HT-29 (cell line): ENCODE measurements around the gene C13orf46. TPM values are rescaled to one million over a fixed set of nuclear protein-coding genes. Genes with fewer than 3 reads are reported as not detected.
A peak's percentile ranks its signal among the peaks of the same experiment; 100 is the strongest.
"Not testable (repeated sequence)": the region's sequence is repeated elsewhere in the genome, so short reads cannot be mapped to it uniquely, and the experiment has no call there.

Experiments
- DNase-seq: peaks from one replicate; pipeline ENCODE4 v3.0.0-alpha.2; 2015; ENCODE audit warnings: low spot score
- total RNA-seq: library from RNA; depleted of rRNA; stranded (reverse); fragments of >200 nt; shearing (Covaris generic); gene quantifications from 2 replicates; pipeline ENCODE4 v1.2.3, GENCODE V29; 2014; rRNA removed

The C13orf46 gene
- total RNA-seq: 0.38 and 0.60 TPM in 2 replicates

- no peak for DNase-seq
These were observed at the start of gene C13orf46 for GRCh38 chr13:113973218-113974164. C13orf46 (minus strand) TSS chr13:113974076; CDS start chr13:113973997, 79 bp downstream.

GRCh38 chr13:114022876-114023275 is 49.0 kb upstream of the C13orf46 start:
- DNase-seq: no peak

- no peak for DNase-seq
These were observed 48.4 kb upstream of the C13orf46 start for GRCh38 chr13:114022309-114022669.

- DNase-seq: no peak
These were observed 47.8 kb upstream of the C13orf46 start for GRCh38 chr13:114021464-114022308.

GRCh38 chr13:114020750-114021463 is 47.0 kb upstream of the C13orf46 start:
- DNase-seq: no peak

GRCh38 chr13:114020134-114020533 is 46.3 kb upstream of the C13orf46 start:
- DNase-seq: not testable (repeated sequence)

- peak; percentile 77 for DNase-seq
These were observed 45.5 kb upstream of the C13orf46 start for GRCh38 chr13:114019367-114019766.

- no peak for DNase-seq
These were observed 44.7 kb upstream of the C13orf46 start for GRCh38 chr13:114018461-114019055.

- DNase-seq: no peak
These were observed 44.1 kb upstream of the C13orf46 start for GRCh38 chr13:114017966-114018365.

- no peak for DNase-seq
These were observed 43.3 kb upstream of the C13orf46 start for GRCh38 chr13:114017028-114017630.

- no peak for DNase-seq
These were observed 42.6 kb upstream of the C13orf46 start for GRCh38 chr13:114016321-114017027.

GRCh38 chr13:114015969-114016295 is 42.1 kb upstream of the C13orf46 start:
- no peak for DNase-seq

- DNase-seq: peak; percentile 53
These were observed 41.5 kb upstream of the C13orf46 start for GRCh38 chr13:114015111-114015968.

- DNase-seq: no peak
These were observed 40.2 kb upstream of the C13orf46 start for GRCh38 chr13:114013952-114014629.

GRCh38 chr13:114013336-114013735 is 39.5 kb upstream of the C13orf46 start:
- DNase-seq: no peak

- DNase-seq: no peak
These were observed 39.0 kb upstream of the C13orf46 start for GRCh38 chr13:114012921-114013320.

GRCh38 chr13:114012141-114012540 is 38.3 kb upstream of the C13orf46 start:
- no peak for DNase-seq

GRCh38 chr13:114011226-114011625 is 37.4 kb upstream of the C13orf46 start:
- DNase-seq: no peak
